ENCODE data around the gene GABBR2.

Gene GABBR2

GRCh38 chr9:98339987-98340800 is 368.5 kb downstream of the GABBR2 start:
- in situ Hi-C loops (cut with MboI; ENCODE audit: low sequenced_read_pairs): no loop called here
- no peaks in the 10 kb centered on the region for H3K9me3 ChIP-seq

GRCh38 chr9:98335661-98336060 is 373.1 kb downstream of the GABBR2 start:
- H3K4me1 ChIP-seq: no peaks in the 10 kb centered on the region

More at GRCh38 chr9:98339987-98340800, 368.5 kb downstream of the GABBR2 start:
- H3K36me3 ChIP-seq (replicated peaks): no peaks in the 10 kb centered on the region
- H3K4me3 ChIP-seq: no peak overlapping the region
- no peaks in the 10 kb centered on the region for H3K4me1 ChIP-seq
- no peak for DNase-seq (ENCODE audit: low spot score in 2 of 2)
- peaks cover 3% of the 10 kb centered on the region; the same call in 1 of the 2 replicates for H3K27me3 ChIP-seq (ENCODE audit: low read depth)

GRCh38 chr9:98334796-98335195 is 373.9 kb downstream of the GABBR2 start:
- no peaks in the 10 kb centered on the region for H3K36me3 ChIP-seq (replicated peaks)
- H3K27me3 ChIP-seq (ENCODE audit: low read depth): no peaks in the 10 kb centered on the region; the same call in 1 of the 2 replicates
- no peak for DNase-seq (ENCODE audit: low spot score in 2 of 2)
- H3K4me3 ChIP-seq: no peak overlapping the region
- in situ Hi-C loops (cut with MboI; ENCODE audit: low sequenced_read_pairs): no loop called here
- no peaks in the 10 kb centered on the region for H3K4me1 ChIP-seq
- no peaks in the 10 kb centered on the region for H3K9me3 ChIP-seq

More at GRCh38 chr9:98335661-98336060, 373.1 kb downstream of the GABBR2 start:
- no peaks in the 10 kb centered on the region for H3K36me3 ChIP-seq (replicated peaks)
- H3K27me3 ChIP-seq (ENCODE audit: low read depth): no peaks in the 10 kb centered on the region; the same call in 1 of the 2 replicates
- in situ Hi-C loops (cut with MboI; ENCODE audit: low sequenced_read_pairs): no loop called here
- no peaks in the 10 kb centered on the region for H3K9me3 ChIP-seq
- H3K4me3 ChIP-seq: no peak overlapping the region
- DNase-seq (ENCODE audit: low spot score in 2 of 2): no peak

- H3K4me3 ChIP-seq: no peak overlapping the region
- no peak for DNase-seq (ENCODE audit: low spot score in 2 of 2)
These were observed 374.8 kb downstream of the GABBR2 start for GRCh38 chr9:98333703-98334582.

GRCh38 chr9:98332405-98332831 is 376.3 kb downstream of the GABBR2 start:
- Histone ChIP-seq H3K27me3 (ENCODE audit: low read depth) (no peaks in the 10 kb centered on the region; the same call in 1 of the 2 replicates), H3K36me3 (replicated peaks) (no peaks in the 10 kb centered on the region), H3K9me3 (no peaks in the 10 kb centered on the region), H3K4me1 (no peaks in the 10 kb centered on the region), H3K4me3 (no peak overlapping the region)
- no peak for DNase-seq (ENCODE audit: low spot score in 2 of 2)
- in situ Hi-C loops (cut with MboI; ENCODE audit: low sequenced_read_pairs): no loop called here

More at GRCh38 chr9:98333703-98334582, 374.8 kb downstream of the GABBR2 start:
- Histone ChIP-seq H3K36me3 (replicated peaks) (no peaks in the 10 kb centered on the region), H3K4me1 (no peaks in the 10 kb centered on the region), H3K27me3 (ENCODE audit: low read depth) (no peaks in the 10 kb centered on the region; the same call in 1 of the 2 replicates), H3K9me3 (no peaks in the 10 kb centered on the region)
- in situ Hi-C loops (cut with MboI; ENCODE audit: low sequenced_read_pairs): no loop called here

- in situ Hi-C loops (cut with MboI; ENCODE audit: low sequenced_read_pairs): no loop called here
- no peaks in the 10 kb centered on the region for H3K36me3 ChIP-seq (replicated peaks)
- H3K4me3 ChIP-seq: no peak overlapping the region
- H3K27me3 ChIP-seq (ENCODE audit: low read depth): no peaks in the 10 kb centered on the region; the same call in 1 of the 2 replicates
- no peaks in the 10 kb centered on the region for H3K9me3 ChIP-seq
- DNase-seq (ENCODE audit: low spot score in 2 of 2): no peak
- no peaks in the 10 kb centered on the region for H3K4me1 ChIP-seq
These were observed 377.0 kb downstream of the GABBR2 start for GRCh38 chr9:98331536-98332259.

- no peak for DNase-seq (ENCODE audit: low spot score in 2 of 2)
- Histone ChIP-seq H3K27me3 (ENCODE audit: low read depth) (no peaks in the 10 kb centered on the region; the same call in 1 of the 2 replicates), H3K36me3 (replicated peaks) (no peaks in the 10 kb centered on the region), H3K4me1 (no peaks in the 10 kb centered on the region), H3K9me3 (no peaks in the 10 kb centered on the region), H3K4me3 (no peak overlapping the region)
- in situ Hi-C loops (cut with MboI; ENCODE audit: low sequenced_read_pairs): no loop called here
These were observed 377.9 kb downstream of the GABBR2 start for GRCh38 chr9:98330831-98331230.

- Histone ChIP-seq H3K4me1 (no peaks in the 10 kb centered on the region), H3K9me3 (no peaks in the 10 kb centered on the region)
- in situ Hi-C loops (cut with MboI; ENCODE audit: low sequenced_read_pairs): no loop called here
These were observed 378.8 kb downstream of the GABBR2 start for GRCh38 chr9:98329904-98330303.

GRCh38 chr9:98329281-98329680 is 379.5 kb downstream of the GABBR2 start:
- in situ Hi-C loops (cut with MboI; ENCODE audit: low sequenced_read_pairs): no loop called here
- H3K4me3 ChIP-seq: no peak overlapping the region
- no peak for DNase-seq (ENCODE audit: low spot score in 2 of 2)
- H3K4me1 ChIP-seq: no peaks in the 10 kb centered on the region
- H3K9me3 ChIP-seq: no peaks in the 10 kb centered on the region
- no peaks in the 10 kb centered on the region; the same call in 1 of the 2 replicates for H3K27me3 ChIP-seq (ENCODE audit: low read depth)
- no peaks in the 10 kb centered on the region for H3K36me3 ChIP-seq (replicated peaks)

More at GRCh38 chr9:98329904-98330303, 378.8 kb downstream of the GABBR2 start:
- Histone ChIP-seq H3K4me3 (no peak overlapping the region), H3K36me3 (replicated peaks) (no peaks in the 10 kb centered on the region), H3K27me3 (ENCODE audit: low read depth) (no peaks in the 10 kb centered on the region; the same call in 1 of the 2 replicates)
- DNase-seq (ENCODE audit: low spot score in 2 of 2): no peak

- no peaks in the 10 kb centered on the region for H3K4me1 ChIP-seq
- H3K9me3 ChIP-seq: no peaks in the 10 kb centered on the region
- in situ Hi-C loops (cut with MboI; ENCODE audit: low sequenced_read_pairs): no loop called here
- H3K27me3 ChIP-seq (ENCODE audit: low read depth): no peaks in the 10 kb centered on the region; the same call in 1 of the 2 replicates
- H3K36me3 ChIP-seq (replicated peaks): no peaks in the 10 kb centered on the region
- no peak overlapping the region for H3K4me3 ChIP-seq
- no peak for DNase-seq (ENCODE audit: low spot score in 2 of 2)
These were observed 380.0 kb downstream of the GABBR2 start for GRCh38 chr9:98328770-98329169.

- Histone ChIP-seq H3K27me3 (ENCODE audit: low read depth) (no peaks in the 10 kb centered on the region), H3K4me1 (no peaks in the 10 kb centered on the region), H3K4me3 (no peak overlapping the region), H3K36me3 (replicated peaks) (no peaks in the 10 kb centered on the region), H3K9me3 (no peaks in the 10 kb centered on the region)
- DNase-seq (ENCODE audit: low spot score in 2 of 2): no peak
- in situ Hi-C loops (cut with MboI; ENCODE audit: low sequenced_read_pairs): no loop called here
These were observed 380.6 kb downstream of the GABBR2 start for GRCh38 chr9:98328141-98328540.

- Histone ChIP-seq H3K27me3 (ENCODE audit: low read depth) (no peaks in the 10 kb centered on the region), H3K9me3 (no peaks in the 10 kb centered on the region), H3K4me1 (no peaks in the 10 kb centered on the region), H3K4me3 (no peak overlapping the region), H3K36me3 (replicated peaks) (no peaks in the 10 kb centered on the region)
- no peak for DNase-seq (ENCODE audit: low spot score in 2 of 2)
- in situ Hi-C loops (cut with MboI; ENCODE audit: low sequenced_read_pairs): no loop called here
These were observed 381.5 kb downstream of the GABBR2 start for GRCh38 chr9:98327249-98327561.

- no peak for DNase-seq (ENCODE audit: low spot score in 2 of 2)
- no peaks in the 10 kb centered on the region for H3K27me3 ChIP-seq (ENCODE audit: low read depth)
- H3K9me3 ChIP-seq: no peaks in the 10 kb centered on the region
- no peaks in the 10 kb centered on the region for H3K36me3 ChIP-seq (replicated peaks)
- H3K4me3 ChIP-seq: no peak overlapping the region
- in situ Hi-C loops (cut with MboI; ENCODE audit: low sequenced_read_pairs): no loop called here
- H3K4me1 ChIP-seq: no peaks in the 10 kb centered on the region
These were observed 382.1 kb downstream of the GABBR2 start for GRCh38 chr9:98326459-98327248.

Measured in HAP-1 (cell line).